HFFc6 (cell line): Measurements from ENCODE around the gene RFX7. TPM values are rescaled to one million over a fixed set of nuclear protein-coding genes. Genes with fewer than 3 reads are reported as not detected.
A peak's percentile ranks its signal among the peaks of the same experiment; 100 is the strongest.

Experiments
- DNase-seq: peaks from one replicate; pipeline ENCODE4 v3.0.0-alpha.2; 2018
- H3K27ac Mint-ChIP-seq: 2 replicates; pipeline ENCODE4 v1.8.0; 2020; ENCODE audit warnings: mild to moderate bottlenecking, mixed read lengths
- H3K27me3 Mint-ChIP-seq: 2 replicates; pipeline ENCODE4 v1.8.0; 2021; ENCODE audit warnings: mild to moderate bottlenecking, moderate library complexity, mixed read lengths; ENCODE audit not compliant: insufficient read depth
- H3K36me3 Mint-ChIP-seq: 2 replicates; pipeline ENCODE4 v1.8.0; 2021; ENCODE audit warnings: low read depth, mixed read lengths
- H3K4me1 Mint-ChIP-seq: 2 replicates; pipeline ENCODE4 v1.8.0; 2020; ENCODE audit warnings: low read depth, mixed read lengths
- H3K4me3 Mint-ChIP-seq: 2 replicates; pipeline ENCODE4 v1.8.0; 2020; ENCODE audit warnings: mild to moderate bottlenecking, moderate library complexity, mixed read lengths
- H3K9me3 Mint-ChIP-seq: 2 replicates; pipeline ENCODE4 v1.8.0; 2020; ENCODE audit warnings: mild to moderate bottlenecking, mixed read lengths
- CTCF ChIP-seq: fragments of 200-600 bp; sonication (generic); IDR thresholded peaks from 2 replicates; pipeline ENCODE4 v1.5.0; 2021; ENCODE audit warnings: antibody characterized with exemption, mild to moderate bottlenecking
- total RNA-seq, 6 experiments: library from RNA; stranded (reverse); fragmentation: NEBNext Ultra II Directional; extraction: Animal tissue kit (Norgen Biotek cat#: 25700); gene quantifications; 2 replicates in 1 of 6; 3 replicates in 5 of 6; pipeline ENCODE4 v1.2.3, GENCODE V29; 2021

The RFX7 gene
- total RNA-seq, 6 experiments from 2014 or later: 13.8 to 20.1 (median 16.5) TPM

GRCh38 chr15:56051676-56052075, 192.0 kb downstream of the RFX7 start:
- Mint-ChIP-seq H3K36me3 (peaks cover under 1% of the 10 kb centered on the region; the same call in 1 of the 2 replicates), H3K27ac (no peak overlapping the region), H3K4me1 (peaks cover 23% of the 10 kb centered on the region), H3K27me3 (peaks cover 3% of the 10 kb centered on the region; the same call in 1 of the 2 replicates), H3K9me3 (no peaks in the 10 kb centered on the region), H3K4me3 (no peak overlapping the region)
- no peak for DNase-seq
- no peak for TF ChIP-seq CTCF

DNA sequence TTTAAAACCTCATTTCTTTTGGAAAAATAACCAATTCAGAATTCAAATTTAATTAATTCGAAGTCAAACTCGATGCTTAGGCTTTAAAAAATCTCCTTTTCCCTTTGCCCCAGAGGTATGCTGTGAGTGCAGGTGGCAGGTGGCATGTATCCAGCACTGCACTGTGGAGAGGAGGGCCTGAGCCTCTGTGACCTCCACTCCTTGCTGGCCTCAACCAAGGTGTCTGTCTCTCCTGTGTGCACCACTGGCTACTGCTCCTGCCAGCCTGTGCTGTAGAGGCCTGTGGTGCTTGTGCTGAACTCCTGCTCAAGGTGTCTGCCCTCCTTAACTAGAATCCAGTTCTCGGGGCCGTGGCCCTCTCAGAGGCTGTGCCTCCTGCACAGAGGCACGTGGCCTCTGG, 194.1 kb downstream of the RFX7 start:
- H3K9me3 Mint-ChIP-seq: no peaks in the 10 kb centered on the region
- no peak overlapping the region for H3K4me3 Mint-ChIP-seq
- peaks cover 33% of the 10 kb centered on the region for H3K4me1 Mint-ChIP-seq
- no peak for TF ChIP-seq CTCF
- no peak overlapping the region for H3K27ac Mint-ChIP-seq
- H3K36me3 Mint-ChIP-seq: peaks cover 5% of the 10 kb centered on the region; the same call in 1 of the 2 replicates
- DNase-seq: no peak
- peaks cover 3% of the 10 kb centered on the region; the same call in 1 of the 2 replicates for H3K27me3 Mint-ChIP-seq

DNA sequence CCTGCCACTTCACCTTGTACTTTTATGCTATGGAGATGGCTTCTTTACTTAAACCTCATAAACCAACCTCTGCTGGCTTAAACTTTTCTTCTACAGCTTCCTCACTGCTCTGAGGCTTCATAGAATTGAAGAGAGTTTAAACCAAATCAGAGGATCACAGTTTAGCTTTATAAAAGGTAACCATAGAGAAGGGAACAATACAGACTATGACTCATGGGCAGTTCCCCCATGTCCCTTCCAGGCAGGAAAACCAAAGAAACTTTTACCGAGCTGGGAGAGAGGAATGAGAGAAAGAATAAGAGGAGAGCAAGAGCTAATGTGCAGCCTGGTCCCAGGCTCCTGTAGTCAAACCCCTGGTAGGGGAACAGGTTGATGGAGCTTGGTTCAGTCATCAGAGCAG, 196.3 kb downstream of the RFX7 start:
- peaks cover 46% of the 10 kb centered on the region for H3K4me1 Mint-ChIP-seq
- peak; percentile 9 for DNase-seq
- H3K36me3 Mint-ChIP-seq: peaks cover 9% of the 10 kb centered on the region; the same call in 1 of the 2 replicates
- H3K4me3 Mint-ChIP-seq: no peak overlapping the region
- no peaks in the 10 kb centered on the region for H3K9me3 Mint-ChIP-seq
- no peak for TF ChIP-seq CTCF
- H3K27ac Mint-ChIP-seq: peak overlapping the region; percentile 24; the same call in 1 of the 2 replicates
- peaks cover 6% of the 10 kb centered on the region for H3K27me3 Mint-ChIP-seq

DNA sequence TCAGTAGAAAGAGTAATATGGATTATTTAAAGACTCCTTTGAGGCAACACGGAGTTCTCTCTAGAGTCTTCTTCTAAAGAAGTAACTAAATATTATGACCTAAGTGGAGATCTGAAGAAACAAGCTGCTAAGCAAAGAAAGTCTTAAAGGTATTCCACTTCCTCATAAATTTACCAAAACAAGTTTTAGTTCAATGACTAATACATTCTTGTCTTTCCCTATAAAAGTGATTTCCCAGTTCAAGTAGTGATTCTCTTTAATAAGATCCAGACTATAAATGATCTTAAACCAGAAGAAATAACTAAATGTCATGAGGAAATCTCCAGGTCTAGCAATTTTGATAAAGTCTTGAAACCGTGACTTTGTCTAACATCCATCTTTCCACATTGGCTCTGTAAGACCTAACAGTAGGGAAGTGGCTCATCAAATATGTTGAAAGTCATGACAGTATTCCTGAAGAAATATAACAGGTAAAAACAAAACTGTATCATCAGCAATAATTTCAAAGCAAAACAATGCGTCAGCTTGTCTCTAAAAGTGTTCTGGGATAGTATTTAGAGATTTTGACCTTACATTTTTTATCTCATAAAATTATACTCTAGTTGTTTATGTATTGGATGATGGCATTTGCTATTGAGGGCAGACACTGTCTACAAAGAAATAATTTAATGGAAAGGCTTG, 198.5 kb downstream of the RFX7 start:
- Mint-ChIP-seq H3K4me3 (no peak overlapping the region), H3K9me3 (no peaks in the 10 kb centered on the region), H3K36me3 (peaks cover 9% of the 10 kb centered on the region; the same call in 1 of the 2 replicates), H3K27me3 (peaks cover 3% of the 10 kb centered on the region), H3K4me1 (peaks cover 56% of the 10 kb centered on the region), H3K27ac (no peak overlapping the region)
- no peak for TF ChIP-seq CTCF
- DNase-seq: peak; percentile 30

DNA sequence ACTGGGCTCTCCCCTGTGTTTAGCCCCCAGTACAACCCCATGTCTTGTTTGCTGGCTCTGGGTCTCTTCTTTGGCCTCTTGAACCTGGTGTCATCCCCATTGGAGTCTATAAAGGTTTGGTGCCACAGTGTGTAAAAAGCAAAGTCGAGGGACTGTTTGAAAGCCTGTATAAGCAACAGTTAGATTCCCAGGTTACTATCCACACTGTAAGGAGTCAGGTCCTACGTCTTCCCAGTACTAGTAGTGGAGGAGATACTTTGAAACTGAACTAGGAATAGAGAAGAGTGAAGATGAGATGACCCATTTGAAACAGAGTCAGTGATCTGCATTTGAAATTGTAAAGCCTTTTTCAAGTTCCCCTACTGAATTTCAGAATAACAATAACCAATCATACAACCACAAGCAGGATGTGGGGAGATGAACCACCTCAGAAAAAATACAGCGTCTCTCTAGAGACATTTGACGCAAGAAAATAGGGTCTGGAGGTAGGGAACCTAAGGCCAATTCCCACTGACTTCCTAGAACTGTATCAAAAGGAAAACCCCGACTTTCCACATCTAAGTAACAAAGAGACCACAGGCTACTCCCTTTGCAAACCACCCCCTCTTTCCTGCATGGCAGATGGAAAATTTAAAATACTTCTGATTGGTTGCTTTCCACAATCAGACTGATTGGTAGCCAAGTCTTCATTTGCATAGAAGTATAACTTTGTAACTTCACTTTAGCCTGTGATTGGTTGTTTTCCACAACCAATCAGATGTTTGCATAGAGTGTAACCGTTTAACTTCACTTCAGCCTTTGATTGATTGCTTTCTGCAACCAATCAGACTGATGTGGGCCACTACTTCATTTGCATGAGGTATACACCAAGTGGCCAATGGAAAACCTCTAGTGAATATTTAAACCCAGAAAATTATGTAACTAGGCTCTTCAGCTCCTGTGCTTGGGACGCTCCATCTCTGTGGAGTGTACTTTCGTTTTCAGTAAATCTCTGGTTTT, 200.4 kb downstream of the RFX7 start:
- Mint-ChIP-seq H3K27ac (no peak overlapping the region), H3K27me3 (peaks cover 3% of the 10 kb centered on the region), H3K4me1 (peaks cover 72% of the 10 kb centered on the region), H3K36me3 (peaks cover 9% of the 10 kb centered on the region; the same call in 1 of the 2 replicates), H3K4me3 (no peak overlapping the region), H3K9me3 (no peaks in the 10 kb centered on the region)
- no peak for TF ChIP-seq CTCF
- no peak for DNase-seq
